Kidney epithelial cell (primary cell): ENCODE measurements around the gene TWIST1. TPM values are rescaled to one million over a fixed set of nuclear protein-coding genes. Genes with fewer than 3 reads are reported as not detected.
A peak's percentile ranks its signal among the peaks of the same experiment; 100 is the strongest.

Source experiments
- DNase-seq: peaks from one replicate; pipeline ENCODE4 v3.0.0-alpha.2; 2010; ENCODE audit warnings: low read depth
- H3K27me3 ChIP-seq: 2 replicates; pipeline ENCODE4 v1.6.0; 2011; ENCODE audit warnings: low read length; ENCODE audit not compliant: control insufficient read depth, insufficient read depth
- H3K36me3 ChIP-seq: 2 replicates; pipeline ENCODE4 v1.5.1; 2011; ENCODE audit warnings: low read length; ENCODE audit not compliant: control insufficient read depth, insufficient read depth
- H3K4me3 ChIP-seq: 2 replicates; pipeline ENCODE4 v1.5.1; 2011; ENCODE audit warnings: low read depth, mild to moderate bottlenecking, control low read depth, low read length
- total RNA-seq: library from RNA; depleted of rRNA; stranded (reverse); fragments of >200 nt; gene quantifications from 2 replicates; pipeline ENCODE4 v1.2.3, GENCODE V29; 2015
- TF ChIP-seq, protein P1 (sequence below): IDR thresholded peaks from 2 replicates; pipeline ENCODE4 v1.5.1; 2011; ENCODE audit warnings: mild to moderate bottlenecking, moderate library complexity, low read length, control low read depth, inconsistent platforms; ENCODE audit not compliant: insufficient read depth, poor library complexity, severe bottlenecking

Gene TWIST1
- total RNA-seq, 1 donor from 2014 or later: 6.3 TPM

GRCh38 chr7:19143881-19144574 lies 26.6 kb upstream of the TWIST1 start:
- no peak for DNase-seq
- Histone ChIP-seq H3K27me3 (peaks cover 29% of the 10 kb centered on the region), H3K36me3 (no peaks in the 10 kb centered on the region), H3K4me3 (no peak overlapping the region)
- TF ChIP-seq, protein P1, sequence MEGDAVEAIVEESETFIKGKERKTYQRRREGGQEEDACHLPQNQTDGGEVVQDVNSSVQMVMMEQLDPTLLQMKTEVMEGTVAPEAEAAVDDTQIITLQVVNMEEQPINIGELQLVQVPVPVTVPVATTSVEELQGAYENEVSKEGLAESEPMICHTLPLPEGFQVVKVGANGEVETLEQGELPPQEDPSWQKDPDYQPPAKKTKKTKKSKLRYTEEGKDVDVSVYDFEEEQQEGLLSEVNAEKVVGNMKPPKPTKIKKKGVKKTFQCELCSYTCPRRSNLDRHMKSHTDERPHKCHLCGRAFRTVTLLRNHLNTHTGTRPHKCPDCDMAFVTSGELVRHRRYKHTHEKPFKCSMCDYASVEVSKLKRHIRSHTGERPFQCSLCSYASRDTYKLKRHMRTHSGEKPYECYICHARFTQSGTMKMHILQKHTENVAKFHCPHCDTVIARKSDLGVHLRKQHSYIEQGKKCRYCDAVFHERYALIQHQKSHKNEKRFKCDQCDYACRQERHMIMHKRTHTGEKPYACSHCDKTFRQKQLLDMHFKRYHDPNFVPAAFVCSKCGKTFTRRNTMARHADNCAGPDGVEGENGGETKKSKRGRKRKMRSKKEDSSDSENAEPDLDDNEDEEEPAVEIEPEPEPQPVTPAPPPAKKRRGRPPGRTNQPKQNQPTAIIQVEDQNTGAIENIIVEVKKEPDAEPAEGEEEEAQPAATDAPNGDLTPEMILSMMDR: no peak

DNA sequence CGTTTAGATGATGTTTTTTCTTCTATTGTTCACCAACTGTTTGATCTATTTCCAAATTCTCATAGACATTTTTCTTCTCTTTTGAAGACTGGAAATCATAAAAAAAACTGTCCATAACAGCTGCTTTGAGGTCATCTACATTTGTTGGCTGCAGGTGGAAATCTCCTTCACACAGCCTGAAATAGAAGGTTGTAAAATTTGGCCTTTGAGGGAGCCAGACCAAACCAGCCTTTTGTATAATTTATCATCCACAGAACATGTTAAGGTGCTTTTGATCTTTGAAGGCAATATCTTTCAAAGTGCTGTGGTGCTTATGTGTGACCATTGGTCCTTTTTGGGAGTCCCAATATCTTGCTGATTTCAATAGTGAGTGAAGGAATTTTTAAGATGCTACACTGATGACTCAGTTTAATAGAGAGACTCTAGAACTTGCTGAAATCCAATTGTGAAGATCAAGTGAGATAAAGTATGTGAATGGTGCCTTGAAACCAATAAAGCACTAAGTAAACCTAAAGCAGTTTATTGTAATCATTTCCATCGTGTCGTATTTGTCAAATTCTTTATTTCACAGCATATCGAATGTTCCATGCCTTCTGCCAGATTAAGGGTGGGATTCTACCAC lies 22.4 kb upstream of the TWIST1 start:
- TF ChIP-seq, protein P1: no peak

DNA sequence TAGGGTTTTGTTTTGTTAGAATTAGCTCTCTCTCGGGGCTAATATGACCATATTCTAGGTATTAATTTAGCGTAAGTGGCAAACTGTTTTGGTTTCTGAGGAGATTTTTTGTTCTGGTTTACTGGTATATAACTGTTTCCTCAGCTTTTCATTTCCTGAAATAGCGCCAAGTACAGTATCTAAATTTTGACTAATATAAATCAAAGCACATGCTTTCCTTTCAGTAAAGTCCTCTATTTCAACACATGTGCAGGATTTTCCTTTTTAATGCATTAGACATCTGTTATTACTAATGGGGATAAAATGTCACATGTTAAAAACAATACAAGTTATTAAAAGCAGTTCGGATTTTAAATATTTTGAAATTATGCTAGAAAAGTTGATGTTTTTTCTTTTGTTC lies 16.4 kb upstream of the TWIST1 start:
- TF ChIP-seq, protein P1: no peak
- DNase-seq: no peak
- H3K36me3 ChIP-seq: no peaks in the 10 kb centered on the region
- H3K4me3 ChIP-seq: no peak overlapping the region
- H3K27me3 ChIP-seq: no peaks in the 10 kb centered on the region

More for the DNA sequence above, 22.4 kb upstream of the TWIST1 start:
- no peak for DNase-seq
- no peak overlapping the region for H3K4me3 ChIP-seq
- H3K27me3 ChIP-seq: peaks cover 14% of the 10 kb centered on the region
- no peaks in the 10 kb centered on the region for H3K36me3 ChIP-seq

DNA sequence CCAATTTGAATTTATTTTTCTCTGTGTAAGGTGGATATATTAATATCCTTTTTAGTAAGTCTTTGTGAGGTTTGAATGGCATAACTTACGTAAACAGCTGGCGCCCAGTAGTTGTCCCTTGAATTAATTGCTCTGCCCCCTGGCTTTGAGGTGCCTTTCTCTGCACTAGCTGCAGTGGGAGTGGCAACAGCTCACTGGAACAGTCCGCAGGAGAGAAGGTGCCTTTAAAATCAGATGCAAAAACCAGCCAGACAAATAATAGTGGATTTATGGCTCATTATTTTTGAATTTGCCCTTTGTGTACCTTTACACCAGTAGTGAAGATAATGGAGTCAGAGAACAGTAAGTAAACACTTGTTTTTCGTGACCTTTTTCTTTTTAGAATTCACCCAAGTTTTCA lies 16.0 kb upstream of the TWIST1 start:
- no peaks in the 10 kb centered on the region for H3K36me3 ChIP-seq
- H3K4me3 ChIP-seq: no peak overlapping the region
- no peaks in the 10 kb centered on the region for H3K27me3 ChIP-seq
- TF ChIP-seq, protein P1: no peak
- DNase-seq: no peak

DNA sequence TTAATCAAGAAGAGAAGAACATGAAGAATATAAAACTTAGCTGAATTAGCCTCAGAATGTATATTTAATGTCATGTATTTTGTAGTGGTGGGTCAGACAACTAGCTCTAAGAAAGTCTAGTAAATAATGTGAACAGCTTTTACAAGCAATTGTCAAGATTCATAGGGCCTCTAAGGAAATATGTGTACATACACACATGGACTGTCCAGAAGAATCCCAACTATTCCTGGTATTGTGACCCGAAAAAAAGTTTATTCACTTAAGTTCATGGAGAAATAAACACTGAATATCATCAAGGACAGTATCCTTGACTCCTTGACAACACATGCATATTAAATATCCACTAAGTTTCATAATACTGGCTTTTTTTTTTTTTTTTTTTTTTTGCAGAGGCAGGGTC lies 11.4 kb upstream of the TWIST1 start:
- Histone ChIP-seq H3K36me3 (no peaks in the 10 kb centered on the region), H3K4me3 (no peak overlapping the region), H3K27me3 (peaks cover 3% of the 10 kb centered on the region)
- DNase-seq: no peak
- TF ChIP-seq, protein P1: no peak

DNA sequence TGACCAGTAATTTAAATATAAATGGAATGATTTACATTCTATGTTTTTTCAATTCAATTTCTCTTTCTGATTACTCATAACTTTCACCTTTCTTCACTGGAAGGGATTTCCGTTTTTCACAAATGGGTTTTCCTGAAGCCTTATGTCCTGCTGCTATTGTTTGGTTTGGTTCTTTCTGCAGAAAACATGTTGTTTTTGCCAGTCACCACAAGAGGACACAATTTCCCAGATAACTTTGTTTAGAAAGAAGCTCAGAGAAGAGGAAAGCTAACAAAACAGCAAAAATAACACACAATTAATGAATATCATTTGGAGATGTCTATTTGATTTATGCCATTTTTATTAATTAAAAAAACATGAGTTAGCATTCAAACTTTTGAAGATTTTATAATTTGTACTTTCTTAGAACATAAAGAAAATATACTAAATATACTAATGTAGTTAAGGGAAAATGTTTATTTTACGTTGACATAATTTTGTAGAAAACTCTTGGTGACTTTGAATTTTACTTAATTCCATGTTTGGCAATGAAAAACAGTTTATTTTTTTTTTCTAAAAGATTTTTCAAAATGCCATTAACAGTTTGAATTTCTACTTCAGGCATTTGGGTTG lies 4.6 kb upstream of the TWIST1 start:
- no peak for DNase-seq
- TF ChIP-seq, protein P1: peak; percentile 74
- no peaks in the 10 kb centered on the region for H3K36me3 ChIP-seq
- H3K27me3 ChIP-seq: peaks cover 40% of the 10 kb centered on the region
- no peak overlapping the region for H3K4me3 ChIP-seq
